ENCODE measurements around the gene TMEM201. TPM values are rescaled to one million over a fixed set of nuclear protein-coding genes. Genes with fewer than 3 reads are reported as not detected.

Gene TMEM201
- total and polyA plus RNA-seq, 8 donors: 9.1 to 21.9 (median 17.0) TPM

DNA sequence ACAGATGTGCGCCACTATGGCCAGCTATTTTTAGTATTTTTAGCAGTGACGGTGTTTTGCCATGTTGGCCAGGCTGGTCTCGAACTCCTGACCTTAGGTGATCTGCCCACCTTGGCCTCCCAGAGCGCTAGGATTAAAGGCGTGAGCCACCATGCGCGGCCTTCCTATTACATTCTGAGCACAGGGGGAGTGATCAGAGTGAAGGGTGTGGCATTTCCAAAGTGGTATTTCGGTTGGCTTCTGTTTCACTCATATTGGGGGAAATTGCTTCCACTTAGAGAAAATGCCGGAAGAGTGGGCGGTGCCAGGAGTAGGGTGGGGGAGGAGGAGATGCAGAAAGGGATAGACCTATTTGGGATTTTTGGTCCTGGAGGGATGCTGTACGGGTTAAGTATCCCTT is 67.1 kb downstream of the TMEM201 start:
- no peaks in the 10 kb centered on the region for H3K9me3 ChIP-seq
- peaks cover 11 to 90% of the 10 kb centered on the region in 2 donors for H3K4me1 ChIP-seq
- H3K27me3 ChIP-seq: peaks cover 8 to 38% of the 10 kb centered on the region in 2 donors
- ATAC-seq (no peak), DNase-seq (peak in 1 of 4 donors; percentile 7)
- no peaks in the 10 kb centered on the region for H3K36me3 ChIP-seq
- no peak overlapping the region for H3K4me3 ChIP-seq
- TF ChIP-seq CTCF (IDR thresholded peaks at IDR 0.05): no peak
- H3K27ac ChIP-seq: peak overlapping the region in 1 of 2 donors; percentile 96
- intact Hi-C loops (cut with DNase I): no loop called here

DNA sequence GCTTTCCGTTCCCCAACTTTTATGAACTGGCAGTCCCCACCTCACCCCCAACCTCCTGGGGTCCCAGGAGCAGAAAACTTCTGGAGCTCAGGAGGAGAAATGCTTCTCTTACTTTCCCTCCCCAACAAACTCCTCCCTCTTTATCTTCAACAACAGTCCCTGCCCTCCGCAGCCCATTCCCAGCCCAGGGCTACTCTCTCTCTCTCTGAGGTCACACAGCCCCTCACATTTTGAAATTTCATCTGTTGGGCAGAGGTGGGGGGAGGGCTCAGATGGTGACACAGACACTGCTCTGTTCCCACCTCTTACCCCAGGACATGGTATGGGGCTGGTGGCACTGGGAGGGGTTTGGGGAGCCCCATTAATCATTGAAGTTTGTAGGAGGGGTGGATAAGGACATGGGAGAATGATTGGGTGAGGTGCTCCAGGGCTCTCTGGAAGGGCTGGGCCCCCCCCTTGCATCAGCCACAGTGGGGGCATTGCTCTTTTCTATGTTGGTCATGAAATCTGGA is 68.9 kb downstream of the TMEM201 start:
- no peak overlapping the region for H3K27ac ChIP-seq
- intact Hi-C loops (cut with DNase I): no loop called here
- ATAC-seq (no peak), DNase-seq (no peak)
- H3K27me3 ChIP-seq: peaks cover 0 to 21% of the 10 kb centered on the region in 2 donors
- TF ChIP-seq CTCF (IDR thresholded peaks at IDR 0.05): no peak
- no peak overlapping the region for H3K4me3 ChIP-seq
- H3K9me3 ChIP-seq: no peaks in the 10 kb centered on the region
- H3K36me3 ChIP-seq: no peaks in the 10 kb centered on the region
- peaks cover 5 to 79% of the 10 kb centered on the region in 2 donors for H3K4me1 ChIP-seq

- intact Hi-C loops (cut with DNase I): no loop called here
- Histone ChIP-seq H3K27me3 (peaks cover 0 to 15% of the 10 kb centered on the region in 2 donors), H3K9me3 (no peaks in the 10 kb centered on the region), H3K36me3 (no peaks in the 10 kb centered on the region), H3K27ac (no peak overlapping the region), H3K4me3 (no peak overlapping the region), H3K4me1 (peaks cover 5 to 74% of the 10 kb centered on the region in 2 donors)
- no peak for TF ChIP-seq CTCF (IDR thresholded peaks at IDR 0.05)
- ATAC-seq: no peak
- no peak for DNase-seq
Measured at GRCh38 chr1:9658199-9658598, 69.5 kb downstream of the TMEM201 start.

- H3K36me3 ChIP-seq: no peaks in the 10 kb centered on the region
- intact Hi-C loops (cut with DNase I): no loop called here
- H3K27ac ChIP-seq: no peak overlapping the region
- peak in 1 of 4 donors; percentile 44 for DNase-seq
- H3K4me1 ChIP-seq: peaks cover 5 to 63% of the 10 kb centered on the region in 2 donors
- TF ChIP-seq CTCF (IDR thresholded peaks at IDR 0.05): no peak
- peak; percentile 63 for ATAC-seq
- no peaks in the 10 kb centered on the region for H3K9me3 ChIP-seq
- H3K4me3 ChIP-seq: no peak overlapping the region
- peaks cover 0 to 5% of the 10 kb centered on the region in 2 donors for H3K27me3 ChIP-seq
Measured at GRCh38 chr1:9659328-9659727, 70.6 kb downstream of the TMEM201 start.

DNA sequence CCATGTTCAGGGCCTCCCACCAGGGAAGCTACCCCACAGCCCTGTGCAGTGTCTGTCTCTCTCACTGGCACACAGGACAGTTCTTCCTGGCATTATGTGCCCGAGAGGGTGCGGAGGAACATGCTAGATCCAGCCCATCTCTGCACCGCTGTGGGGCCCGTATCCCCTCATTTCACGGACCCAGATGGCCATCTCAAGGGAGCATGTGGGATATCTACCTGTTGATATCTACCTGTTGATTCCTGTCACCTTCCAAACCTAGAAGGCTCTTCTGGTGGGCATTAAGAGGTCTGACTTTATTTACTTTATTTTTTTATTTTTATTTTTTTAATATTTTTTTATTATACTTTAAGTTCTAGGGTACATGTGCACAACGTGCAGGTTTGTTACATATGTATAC is 74.5 kb downstream of the TMEM201 start:
- Histone ChIP-seq H3K9me3 (no peaks in the 10 kb centered on the region), H3K27me3 (no peaks in the 10 kb centered on the region), H3K4me3 (no peak overlapping the region), H3K4me1 (peaks cover 5 to 25% of the 10 kb centered on the region in 2 donors), H3K36me3 (no peaks in the 10 kb centered on the region), H3K27ac (no peak overlapping the region)
- ATAC-seq (no peak), DNase-seq (peak in 1 of 4 donors; percentile 4)
- intact Hi-C loops (cut with DNase I): no loop called here
- no peak for TF ChIP-seq CTCF (IDR thresholded peaks at IDR 0.05)

Other genes starting within 250 kb of the TMEM201 start
- gene SLC25A33, start 49.4 kb upstream of the TMEM201 start, total RNA-seq: 1 to 10 TPM; 4.0 to 6.0 TPM
- 1 to 10 TPM; 2.2 to 3.3 (median 2.5) TPM for gene SLC25A33, start 49.4 kb upstream of the TMEM201 start, polyA plus RNA-seq (ENCODE audit: insufficient read length in 6 of 6)
- gene PIK3CD, start 62.8 kb downstream of the TMEM201 start, total RNA-seq: 10 to 100 TPM; 12.9 to 44.2 TPM
- 1 to 10 TPM; 5.1 to 7.0 (median 5.8) TPM for gene PIK3CD, start 62.8 kb downstream of the TMEM201 start, polyA plus RNA-seq (ENCODE audit: insufficient read length in 6 of 6)
- 100 to 1,000 TPM in 1 of 2 donors, 10 to 100 TPM in 1; 73.1 to 106 TPM for gene CLSTN1, start 235.1 kb downstream of the TMEM201 start, total RNA-seq
- 100 to 1,000 TPM; 102 to 120 (median 110) TPM for gene CLSTN1, start 235.1 kb downstream of the TMEM201 start, polyA plus RNA-seq (ENCODE audit: insufficient read length in 6 of 6)